ENCODE data around the gene ANKRD6. TPM values are rescaled to one million over a fixed set of nuclear protein-coding genes. Genes with fewer than 3 reads are reported as not detected.
"Not testable (repeated sequence)": the region's sequence is repeated elsewhere in the genome, so short reads cannot be mapped to it uniquely, and the experiment has no call there.

ANKRD6 gene
- total RNA-seq, 5 donors from 2014 or later (not counting 1 experiment from before 2014, with no cell fraction given): 3.0 to 8.4 (median 5.3) TPM

DNA sequence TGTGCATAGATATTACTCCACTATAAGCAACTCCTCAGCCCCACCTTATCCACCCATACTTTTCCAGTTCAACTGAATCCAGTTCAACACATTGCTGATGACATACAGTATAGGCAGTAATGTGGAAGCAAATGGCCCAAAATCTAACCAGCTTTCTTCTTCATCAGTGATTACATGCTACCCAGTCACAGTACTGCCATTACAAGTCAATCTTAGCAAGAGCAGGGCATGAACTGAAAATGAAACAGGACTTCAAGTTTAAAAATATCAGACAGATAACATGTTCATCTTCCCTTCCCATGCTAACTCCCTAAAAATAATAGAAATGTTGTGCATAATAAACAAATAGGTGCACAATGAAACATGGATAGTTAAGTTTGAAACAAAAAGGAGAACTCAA, 40.1 kb upstream of the ANKRD6 start:
- Mint-ChIP-seq H3K36me3 (peaks cover 3% of the 10 kb centered on the region), H3K27me3 (peaks cover 0 to 4% of the 10 kb centered on the region in 2 donors), H3K27ac (no peak overlapping the region), H3K4me1 (no peaks in the 10 kb centered on the region), H3K9me3 (peaks cover 5 to 13% (median 11%) of the 10 kb centered on the region in 3 donors), H3K4me3 (no peak overlapping the region)
- Histone ChIP-seq H3K27me3 (replicated peaks in 1 of 2; ENCODE audit: control insufficient read depth in 2 of 2, extremely low read depth in 1 of 2, insufficient read depth in 2 of 2, low read length in 1 of 2) (peaks cover 0 to 6% of the 10 kb centered on the region in 2 experiments), H3K36me3 (ENCODE audit: control insufficient read depth in 2 of 2, extremely low read depth in 1 of 2, insufficient read depth in 1 of 2, low read length in 1 of 2) (no peaks in the 10 kb centered on the region), H3K27ac (ENCODE audit: low read length) (no peak overlapping the region), H3K4me1 (ENCODE audit: control insufficient read depth in 1 of 2, extremely low read depth in 1 of 2, insufficient read depth in 2 of 2, low read length in 2 of 2) (no peaks in the 10 kb centered on the region), H3K4me3 (ENCODE audit: control insufficient read depth in 1 of 2, extremely low read depth in 1 of 2, low read length in 1 of 2) (no peak overlapping the region), H3K9me3 (no peaks in the 10 kb centered on the region)
- ATAC-seq (replicated peaks in 1 of 4): no peak
- no peak for DNase-seq
- ChIA-PET POLR2A (no interaction called here), CTCF (no interaction called here)

DNA sequence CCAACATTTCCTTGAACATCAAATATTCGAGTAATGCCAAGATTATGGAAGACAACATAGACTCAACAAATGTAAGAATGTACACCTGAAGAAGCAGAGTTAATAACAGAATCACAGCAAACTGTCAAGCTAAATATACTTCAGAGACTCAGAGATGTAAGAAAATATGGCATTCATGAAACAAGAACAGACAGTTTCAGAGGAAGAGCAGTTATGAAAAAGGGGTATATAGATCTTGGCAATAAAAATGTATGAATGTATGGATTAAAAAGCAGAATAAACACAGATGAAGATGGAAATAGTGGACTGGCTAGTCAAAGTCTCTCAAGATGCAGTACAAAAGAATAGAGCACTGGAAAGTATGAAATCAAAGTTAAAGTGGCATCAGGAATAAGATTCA, 39.3 kb upstream of the ANKRD6 start:
- ChIA-PET CTCF (no interaction called here), POLR2A (no interaction called here)
- no peak for DNase-seq
- no peak overlapping the region for H3K4me3 Mint-ChIP-seq
- Histone ChIP-seq H3K9me3 (no peaks in the 10 kb centered on the region), H3K27me3 (replicated peaks in 1 of 2; ENCODE audit: control insufficient read depth in 2 of 2, extremely low read depth in 1 of 2, insufficient read depth in 2 of 2, low read length in 1 of 2) (peaks cover 0 to 6% of the 10 kb centered on the region in 2 experiments), H3K4me3 (ENCODE audit: control insufficient read depth in 1 of 2, extremely low read depth in 1 of 2, low read length in 1 of 2) (no peak overlapping the region), H3K36me3 (ENCODE audit: control insufficient read depth in 2 of 2, extremely low read depth in 1 of 2, insufficient read depth in 1 of 2, low read length in 1 of 2) (no peaks in the 10 kb centered on the region), H3K27ac (ENCODE audit: low read length) (no peak overlapping the region), H3K4me1 (ENCODE audit: control insufficient read depth in 1 of 2, extremely low read depth in 1 of 2, insufficient read depth in 2 of 2, low read length in 2 of 2) (no peaks in the 10 kb centered on the region)
- peaks cover 3% of the 10 kb centered on the region for H3K36me3 Mint-ChIP-seq
- WGBS (ENCODE audit: insufficient coverage): no CpG with 5 or more reads among the region's 1 CpG
- peaks cover 5 to 13% (median 11%) of the 10 kb centered on the region in 3 donors for H3K9me3 Mint-ChIP-seq
- no peaks in the 10 kb centered on the region for H3K4me1 Mint-ChIP-seq
- ATAC-seq (replicated peaks in 1 of 4): no peak
- H3K27ac Mint-ChIP-seq: no peak overlapping the region
- peaks cover 0 to 4% of the 10 kb centered on the region in 2 donors for H3K27me3 Mint-ChIP-seq

DNA sequence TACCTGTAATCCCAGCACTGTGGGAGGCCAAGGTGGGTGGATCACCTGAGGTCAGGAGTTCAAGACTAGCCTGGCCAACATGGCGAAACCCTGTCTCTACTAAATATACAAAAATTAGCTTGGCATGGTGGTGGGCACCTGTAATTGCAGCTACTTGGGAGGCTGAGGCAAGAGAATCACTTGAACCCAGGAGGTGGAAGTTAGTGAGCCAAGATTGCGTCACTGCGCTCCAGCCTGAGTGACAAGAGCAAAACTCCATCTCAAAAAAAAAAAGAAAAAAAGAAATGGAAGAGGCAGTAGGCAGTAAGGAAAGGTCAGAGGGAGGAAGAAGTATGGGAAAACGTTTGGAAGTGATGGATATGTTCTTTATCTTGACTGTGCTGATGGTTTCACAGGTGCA, 35.1 kb upstream of the ANKRD6 start:
- ATAC-seq (replicated peaks in 1 of 4); H3K4me1 ChIP-seq (ENCODE audit: control insufficient read depth in 1 of 2, extremely low read depth in 1 of 2, insufficient read depth in 2 of 2, low read length in 2 of 2); H3K4me3 Mint-ChIP-seq; H3K4me3 ChIP-seq (ENCODE audit: control insufficient read depth in 1 of 2, extremely low read depth in 1 of 2, low read length in 1 of 2); H3K27ac ChIP-seq (ENCODE audit: low read length); H3K27me3 Mint-ChIP-seq; POLR2A ChIA-PET; H3K36me3 ChIP-seq (ENCODE audit: control insufficient read depth in 2 of 2, extremely low read depth in 1 of 2, insufficient read depth in 1 of 2, low read length in 1 of 2); DNase-seq; H3K9me3 ChIP-seq; H3K27me3 ChIP-seq (replicated peaks in 1 of 2; ENCODE audit: control insufficient read depth in 2 of 2, extremely low read depth in 1 of 2, insufficient read depth in 2 of 2, low read length in 1 of 2); H3K27ac Mint-ChIP-seq; H3K36me3 Mint-ChIP-seq; H3K4me1 Mint-ChIP-seq: not testable (repeated sequence)
- 36% methylated on average over 1 of the region's 4 CpGs for WGBS (ENCODE audit: insufficient coverage)
- H3K9me3 Mint-ChIP-seq: peaks cover 5 to 12% (median 11%) of the 10 kb centered on the region in 3 donors
- CTCF ChIA-PET: interaction anchor here in 1 of 2 donors (0.6 kb wide), 1 partner anchor 41 kb away, joined by 6 read pairs; no protein-coding TSS in a partner anchor

DNA sequence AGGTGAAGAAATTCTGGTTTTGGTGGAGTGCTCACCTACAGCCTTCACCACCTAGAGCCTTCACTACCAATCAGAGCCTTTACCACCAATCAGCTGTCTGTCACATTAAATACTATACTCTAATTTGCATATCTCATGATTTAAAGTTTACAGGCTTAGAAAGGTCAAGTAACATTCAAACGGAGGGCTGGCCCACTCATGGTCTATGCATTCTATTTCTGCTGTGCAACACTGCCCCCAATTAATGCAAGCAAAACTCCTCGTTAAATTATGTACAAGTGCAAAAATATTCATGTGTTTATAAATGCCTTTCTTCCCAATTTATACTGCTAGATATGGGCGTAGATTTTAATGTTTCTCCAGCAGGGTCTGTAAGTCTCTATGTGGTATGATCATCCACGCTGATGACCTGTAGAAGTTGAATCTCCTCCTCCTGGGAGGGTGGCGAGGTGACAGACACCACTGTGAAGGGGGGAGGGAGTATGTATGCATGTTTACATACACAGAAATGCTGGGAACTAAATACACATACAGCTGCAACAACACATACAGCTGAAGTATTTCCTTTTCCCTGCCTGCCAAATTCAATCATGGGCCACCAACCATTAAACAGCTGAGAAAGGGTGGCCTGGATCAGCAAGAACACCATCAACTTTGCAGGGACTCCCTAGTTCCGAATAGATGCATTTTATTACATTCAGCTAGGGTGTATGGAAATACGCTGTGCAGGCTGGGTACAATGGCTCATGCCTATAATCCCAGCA, 34.0 kb upstream of the ANKRD6 start:
- H3K9me3 Mint-ChIP-seq: peaks cover 0 to 1% (median under 1%) of the 10 kb centered on the region in 3 donors
- Histone ChIP-seq H3K9me3 (no peaks in the 10 kb centered on the region), H3K27ac (ENCODE audit: low read length) (no peak overlapping the region), H3K36me3 (ENCODE audit: control insufficient read depth in 2 of 2, extremely low read depth in 1 of 2, insufficient read depth in 1 of 2, low read length in 1 of 2) (no peaks in the 10 kb centered on the region), H3K4me1 (ENCODE audit: control insufficient read depth in 1 of 2, extremely low read depth in 1 of 2, insufficient read depth in 2 of 2, low read length in 2 of 2) (no peaks in the 10 kb centered on the region), H3K27me3 (replicated peaks in 1 of 2; ENCODE audit: control insufficient read depth in 2 of 2, extremely low read depth in 1 of 2, insufficient read depth in 2 of 2, low read length in 1 of 2) (peaks cover 0 to 3% of the 10 kb centered on the region in 2 experiments), H3K4me3 (ENCODE audit: control insufficient read depth in 1 of 2, extremely low read depth in 1 of 2, low read length in 1 of 2) (no peak overlapping the region)
- no peak overlapping the region for H3K27ac Mint-ChIP-seq
- ChIA-PET CTCF (interaction anchor here in 1 of 2 donors (0.6 to 0.7 kb wide), 4 partner anchors 42 to 353 kb away, joined by 3 to 6 read pairs (median 3); no protein-coding TSS in a partner anchor), POLR2A (interaction anchor here (0.6 kb wide), 2 partner anchors 19 to 39 kb away, joined by 4 to 5 read pairs; no protein-coding TSS in a partner anchor)
- no peaks in the 10 kb centered on the region for H3K36me3 Mint-ChIP-seq
- H3K27me3 Mint-ChIP-seq: no peaks in the 10 kb centered on the region
- no peak overlapping the region for H3K4me3 Mint-ChIP-seq
- ATAC-seq (replicated peaks in 1 of 4): no peak
- H3K4me1 Mint-ChIP-seq: no peaks in the 10 kb centered on the region
- DNase-seq: no peak
- WGBS (ENCODE audit: insufficient coverage): 80% methylated on average over 3 of the region's 7 CpGs

DNA sequence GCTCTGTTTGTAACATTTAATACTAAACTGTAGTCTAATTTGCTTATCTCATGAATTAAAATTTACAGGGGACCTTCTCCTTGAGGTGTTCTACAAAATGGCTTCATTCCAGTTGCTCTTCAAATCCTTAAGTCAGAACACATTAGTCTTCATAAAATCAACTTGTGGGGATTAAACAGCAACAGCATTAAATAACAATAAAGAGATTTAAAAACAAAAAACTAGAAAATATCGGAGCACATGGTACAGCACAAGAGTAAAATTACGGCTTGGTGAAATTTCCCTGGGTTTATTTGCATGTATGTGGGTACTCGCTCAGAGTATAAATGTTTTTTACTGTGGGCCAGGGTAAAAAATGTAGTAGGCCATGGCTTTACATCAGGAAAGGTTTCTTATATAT, 32.9 kb upstream of the ANKRD6 start:
- Histone ChIP-seq H3K36me3 (ENCODE audit: control insufficient read depth in 2 of 2, extremely low read depth in 1 of 2, insufficient read depth in 1 of 2, low read length in 1 of 2) (no peaks in the 10 kb centered on the region), H3K27ac (ENCODE audit: low read length) (no peak overlapping the region), H3K4me3 (ENCODE audit: control insufficient read depth in 1 of 2, extremely low read depth in 1 of 2, low read length in 1 of 2) (no peak overlapping the region), H3K27me3 (replicated peaks in 1 of 2; ENCODE audit: control insufficient read depth in 2 of 2, extremely low read depth in 1 of 2, insufficient read depth in 2 of 2, low read length in 1 of 2) (peaks cover 0 to 2% of the 10 kb centered on the region in 2 experiments), H3K4me1 (ENCODE audit: control insufficient read depth in 1 of 2, extremely low read depth in 1 of 2, insufficient read depth in 2 of 2, low read length in 2 of 2) (no peaks in the 10 kb centered on the region), H3K9me3 (no peaks in the 10 kb centered on the region)
- Mint-ChIP-seq H3K27ac (no peak overlapping the region), H3K4me3 (no peak overlapping the region), H3K4me1 (no peaks in the 10 kb centered on the region), H3K36me3 (no peaks in the 10 kb centered on the region), H3K27me3 (no peaks in the 10 kb centered on the region), H3K9me3 (no peaks in the 10 kb centered on the region)
- no peak for DNase-seq
- WGBS (ENCODE audit: insufficient coverage): no CpG with 5 or more reads among the region's 3 CpGs
- no peak for ATAC-seq (replicated peaks in 1 of 4)
- POLR2A ChIA-PET: no interaction called here
- CTCF ChIA-PET: interaction anchor here in 1 of 2 donors (0.6 kb wide), 1 partner anchor 50 kb away, joined by 3 read pairs; no protein-coding TSS in a partner anchor

DNA sequence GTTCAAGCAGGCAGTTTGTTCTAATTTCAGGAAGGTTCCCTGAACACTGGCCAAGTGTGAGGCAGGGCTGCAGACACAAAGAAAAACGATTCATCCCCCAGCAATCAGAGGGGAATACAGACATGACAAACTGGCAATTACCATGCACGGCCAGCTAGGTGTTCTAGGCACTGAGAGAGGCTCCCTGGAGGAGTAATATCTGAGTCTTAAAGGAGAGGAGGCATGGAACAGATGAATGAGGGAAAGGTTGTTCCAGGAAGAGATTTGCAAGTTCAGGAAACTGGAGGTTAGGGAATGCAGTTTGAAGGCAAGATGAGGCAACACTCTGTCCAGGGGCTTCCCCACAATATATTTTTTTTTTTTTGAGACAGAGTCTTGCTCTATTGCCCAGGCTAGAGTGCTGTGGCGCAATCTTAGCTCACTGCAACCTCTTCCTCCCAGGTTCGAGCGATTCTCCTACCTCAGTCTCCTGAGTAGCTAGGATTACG, 32.0 kb upstream of the ANKRD6 start:
- WGBS (ENCODE audit: insufficient coverage): 63% methylated on average over 1 of the region's 6 CpGs
- no peak overlapping the region for H3K4me3 ChIP-seq (ENCODE audit: control insufficient read depth in 1 of 2, extremely low read depth in 1 of 2, low read length in 1 of 2)
- H3K4me1 ChIP-seq (ENCODE audit: control insufficient read depth in 1 of 2, extremely low read depth in 1 of 2, insufficient read depth in 2 of 2, low read length in 2 of 2): no peaks in the 10 kb centered on the region
- DNase-seq (no peak), ATAC-seq (replicated peaks in 1 of 4) (no peak)
- no peaks in the 10 kb centered on the region for H3K36me3 Mint-ChIP-seq
- no peaks in the 10 kb centered on the region for H3K36me3 ChIP-seq (ENCODE audit: control insufficient read depth in 2 of 2, extremely low read depth in 1 of 2, insufficient read depth in 1 of 2, low read length in 1 of 2)
- H3K9me3 ChIP-seq: no peaks in the 10 kb centered on the region
- ChIA-PET POLR2A (no interaction called here), CTCF (interaction anchor here in 1 of 2 donors (0.7 kb wide), 1 partner anchor 37 kb away, joined by 3 read pairs; no protein-coding TSS in a partner anchor)
- no peak overlapping the region for H3K27ac ChIP-seq (ENCODE audit: low read length)
- H3K4me3 Mint-ChIP-seq: no peak overlapping the region
- no peaks in the 10 kb centered on the region for H3K27me3 ChIP-seq (replicated peaks in 1 of 2; ENCODE audit: control insufficient read depth in 2 of 2, extremely low read depth in 1 of 2, insufficient read depth in 2 of 2, low read length in 1 of 2)
- H3K9me3 Mint-ChIP-seq: no peaks in the 10 kb centered on the region
- no peak overlapping the region for H3K27ac Mint-ChIP-seq
- H3K4me1 Mint-ChIP-seq: no peaks in the 10 kb centered on the region
- H3K27me3 Mint-ChIP-seq: no peaks in the 10 kb centered on the region
